Neural cell (in vitro differentiated cells): Measurements from ENCODE around the gene IPPK. TPM values are rescaled to one million over a fixed set of nuclear protein-coding genes. Genes with fewer than 3 reads are reported as not detected.

Experiments used
- H2AFZ ChIP-seq: fragments of 200-600, 300-800 bp; sonication (generic), shearing (Covaris generic); 2 replicates; pipeline ENCODE4 v1.6.0; 2014; ENCODE audit warnings: low read depth, mild to moderate bottlenecking, antibody characterized with exemption, low read length, moderate library complexity
- H3F3A ChIP-seq: fragments of 200-600 bp; shearing (Covaris generic); 2 replicates; pipeline ENCODE4 v1.6.1; 2016; ENCODE audit warnings: mild to moderate bottlenecking, moderate library complexity, mixed read lengths, antibody characterized with exemption, low read length; ENCODE audit not compliant: insufficient read depth, poor library complexity, severe bottlenecking
- H3K27ac ChIP-seq: fragments of 200-600, 300-800 bp; sonication (generic), shearing (Covaris generic); 2 replicates; pipeline ENCODE4 v1.5.1; 2014; ENCODE audit warnings: mild to moderate bottlenecking, low read length, moderate library complexity
- H3K27me3 ChIP-seq: fragments of 300-800, 200-600 bp; sonication (generic), shearing (Covaris generic); 2 replicates; pipeline ENCODE4 v1.6.0; 2014; ENCODE audit warnings: mild to moderate bottlenecking, low read depth, low read length, moderate library complexity; ENCODE audit not compliant: insufficient read depth
- H3K36me3 ChIP-seq: fragments of 300-800, 200-600 bp; sonication (generic), shearing (Covaris generic); 2 replicates; pipeline ENCODE4 v1.5.1; 2014; ENCODE audit warnings: mild to moderate bottlenecking, antibody characterized with exemption, low read length, moderate library complexity; ENCODE audit not compliant: insufficient read depth
- H3K4me2 ChIP-seq: fragments of 300-800, 200-600 bp; sonication (generic), shearing (Covaris generic); 2 replicates; pipeline ENCODE4 v1.6.0; 2014; ENCODE audit warnings: mild to moderate bottlenecking, low read length
- H3K4me3 ChIP-seq: fragments of 300-800, 200-600 bp; sonication (generic), shearing (Covaris generic); 2 replicates; pipeline ENCODE4 v1.5.1; 2014; ENCODE audit warnings: mild to moderate bottlenecking, low read length, moderate library complexity
- H3K79me2 ChIP-seq: fragments of 200-600 bp; shearing (Covaris generic); replicated peaks from 2 replicates; pipeline ENCODE4 v1.6.0; 2014; ENCODE audit warnings: mild to moderate bottlenecking, low read length, moderate library complexity; ENCODE audit not compliant: insufficient read depth
- H3K9ac ChIP-seq: fragments of 300-800, 200-600 bp; sonication (generic), shearing (Covaris generic); 2 replicates; pipeline ENCODE4 v1.6.1; 2016; ENCODE audit warnings: mild to moderate bottlenecking, low read length, mixed read lengths
- H3K9me2 ChIP-seq: fragments of 200-600 bp; shearing (Covaris generic); 2 replicates; pipeline ENCODE4 v1.6.1; 2016; ENCODE audit warnings: mild to moderate bottlenecking, low read length, mixed read lengths; ENCODE audit not compliant: insufficient read depth
- H3K9me3 ChIP-seq: fragments of 200-600, 300-800 bp; sonication (generic), shearing (Covaris generic); 2 replicates; pipeline ENCODE4 v1.6.1; 2016; ENCODE audit warnings: mild to moderate bottlenecking, mixed run types, low read length, moderate library complexity, mixed read lengths
- H4K20me1 ChIP-seq: fragments of 200-600 bp; shearing (Covaris generic); 2 replicates; pipeline ENCODE4 v1.6.1; 2016; ENCODE audit warnings: mild to moderate bottlenecking, mixed run types; ENCODE audit not compliant: insufficient read depth
- CTCF ChIP-seq: fragments of 450-650 bp; IDR thresholded peaks from 2 replicates; pipeline ENCODE4 v1.5.1; 2014; ENCODE audit warnings: antibody characterized with exemption, mild to moderate bottlenecking, moderate library complexity; ENCODE audit not compliant: poor library complexity, severe bottlenecking
- EP300 ChIP-seq: fragments of 450-650 bp; conservative IDR thresholded peaks from 2 replicates; pipeline ENCODE4 v1.6.1; 2014; ENCODE audit warnings: antibody characterized with exemption, mild to moderate bottlenecking, moderate library complexity; ENCODE audit not compliant: poor library complexity, severe bottlenecking
- EZH2 ChIP-seq: fragments of 200-600, 300-800 bp; shearing (Covaris generic), sonication (generic); IDR thresholded peaks from 2 replicates; pipeline ENCODE4 v1.6.1; 2014; ENCODE audit warnings: antibody characterized with exemption, low read length, borderline replicate concordance, mild to moderate bottlenecking; ENCODE audit not compliant: insufficient read depth, poor library complexity, severe bottlenecking
- MXI1 ChIP-seq: fragments of 450-650 bp; conservative IDR thresholded peaks from 2 replicates; pipeline ENCODE4 v1.6.1; 2014; ENCODE audit warnings: antibody characterized with exemption, mild to moderate bottlenecking; ENCODE audit not compliant: poor library complexity, severe bottlenecking
- POLR2AphosphoS5 ChIP-seq: IDR thresholded peaks from 2 replicates; pipeline ENCODE4 v1.6.1; 2012
- RAD21 ChIP-seq: fragments of 450-650 bp; conservative IDR thresholded peaks from 2 replicates; pipeline ENCODE4 v1.6.1; 2014; ENCODE audit warnings: antibody characterized with exemption, mild to moderate bottlenecking, moderate library complexity
- SMC3 ChIP-seq: fragments of 450-650 bp; conservative IDR thresholded peaks from 2 replicates; pipeline ENCODE4 v1.6.1; 2014; ENCODE audit warnings: antibody characterized with exemption, mild to moderate bottlenecking, moderate library complexity; ENCODE audit not compliant: poor library complexity
- TAF1 ChIP-seq: IDR thresholded peaks from 2 replicates; pipeline ENCODE4 v1.6.1; 2012; ENCODE audit warnings: low read depth
- polyA plus RNA-seq: library from polyadenylated mRNA; depleted of rRNA; stranded (reverse); fragments of >200 nt; gene quantifications from 2 replicates; pipeline ENCODE4 v1.2.3, GENCODE V29; 2014
- TF ChIP-seq, protein P1 (sequence below): IDR thresholded peaks from 2 replicates; pipeline ENCODE4 v1.6.1; 2012; ENCODE audit warnings: borderline replicate concordance

The IPPK gene
- polyA plus RNA-seq, 1 donor from 2014 or later = 34.3 TPM

- Histone ChIP-seq H3K27me3 (no peaks in the 10 kb centered on the region), H3K4me2 (no peak overlapping the region), H3K9me3 (no peaks in the 10 kb centered on the region), H3K27ac (no peak overlapping the region), H3K79me2 (no peaks in the 10 kb centered on the region), H2AFZ (no peak overlapping the region), H3K36me3 (no peaks in the 10 kb centered on the region), H3F3A (no peaks in the 10 kb centered on the region), H3K4me3 (no peak overlapping the region), H3K9me2 (no peaks in the 10 kb centered on the region), H4K20me1 (no peaks in the 10 kb centered on the region), H3K9ac (no peak overlapping the region)
- TF ChIP-seq SMC3 (no peak), MXI1 (no peak), EP300 (no peak), CTCF (no peak), EZH2 (no peak), RAD21 (no peak), POLR2AphosphoS5 (no peak), TAF1 (no peak)
- TF ChIP-seq, protein P1, sequence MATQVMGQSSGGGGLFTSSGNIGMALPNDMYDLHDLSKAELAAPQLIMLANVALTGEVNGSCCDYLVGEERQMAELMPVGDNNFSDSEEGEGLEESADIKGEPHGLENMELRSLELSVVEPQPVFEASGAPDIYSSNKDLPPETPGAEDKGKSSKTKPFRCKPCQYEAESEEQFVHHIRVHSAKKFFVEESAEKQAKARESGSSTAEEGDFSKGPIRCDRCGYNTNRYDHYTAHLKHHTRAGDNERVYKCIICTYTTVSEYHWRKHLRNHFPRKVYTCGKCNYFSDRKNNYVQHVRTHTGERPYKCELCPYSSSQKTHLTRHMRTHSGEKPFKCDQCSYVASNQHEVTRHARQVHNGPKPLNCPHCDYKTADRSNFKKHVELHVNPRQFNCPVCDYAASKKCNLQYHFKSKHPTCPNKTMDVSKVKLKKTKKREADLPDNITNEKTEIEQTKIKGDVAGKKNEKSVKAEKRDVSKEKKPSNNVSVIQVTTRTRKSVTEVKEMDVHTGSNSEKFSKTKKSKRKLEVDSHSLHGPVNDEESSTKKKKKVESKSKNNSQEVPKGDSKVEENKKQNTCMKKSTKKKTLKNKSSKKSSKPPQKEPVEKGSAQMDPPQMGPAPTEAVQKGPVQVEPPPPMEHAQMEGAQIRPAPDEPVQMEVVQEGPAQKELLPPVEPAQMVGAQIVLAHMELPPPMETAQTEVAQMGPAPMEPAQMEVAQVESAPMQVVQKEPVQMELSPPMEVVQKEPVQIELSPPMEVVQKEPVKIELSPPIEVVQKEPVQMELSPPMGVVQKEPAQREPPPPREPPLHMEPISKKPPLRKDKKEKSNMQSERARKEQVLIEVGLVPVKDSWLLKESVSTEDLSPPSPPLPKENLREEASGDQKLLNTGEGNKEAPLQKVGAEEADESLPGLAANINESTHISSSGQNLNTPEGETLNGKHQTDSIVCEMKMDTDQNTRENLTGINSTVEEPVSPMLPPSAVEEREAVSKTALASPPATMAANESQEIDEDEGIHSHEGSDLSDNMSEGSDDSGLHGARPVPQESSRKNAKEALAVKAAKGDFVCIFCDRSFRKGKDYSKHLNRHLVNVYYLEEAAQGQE = no peak
Measured at GRCh38 chr9:92660266-92660665, 9.7 kb downstream of the IPPK start.

- Histone ChIP-seq H4K20me1 (no peaks in the 10 kb centered on the region), H3K9ac (no peak overlapping the region), H3K4me2 (no peak overlapping the region)
Measured at GRCh38 chr9:92659601-92660000, 10.3 kb downstream of the IPPK start.

More at GRCh38 chr9:92659601-92660000, 10.3 kb downstream of the IPPK start:
- H3K4me3 ChIP-seq = no peak overlapping the region
- no peak overlapping the region for H2AFZ ChIP-seq
- TF ChIP-seq, protein P1 = no peak
- no peak for TF ChIP-seq CTCF
- no peak for TF ChIP-seq TAF1
- TF ChIP-seq POLR2AphosphoS5 = no peak
- TF ChIP-seq MXI1 = no peak
- no peak for TF ChIP-seq EZH2
- no peak for TF ChIP-seq EP300
- no peak for TF ChIP-seq RAD21
- TF ChIP-seq SMC3 = no peak
- no peak overlapping the region for H3K27ac ChIP-seq
- no peaks in the 10 kb centered on the region for H3K27me3 ChIP-seq
- H3K79me2 ChIP-seq = no peaks in the 10 kb centered on the region
- no peaks in the 10 kb centered on the region for H3K36me3 ChIP-seq
- no peaks in the 10 kb centered on the region for H3K9me3 ChIP-seq
- H3K9me2 ChIP-seq = no peaks in the 10 kb centered on the region
- no peaks in the 10 kb centered on the region for H3F3A ChIP-seq
